Prostate gland (tissue), 2 donors: Measurements from ENCODE around the gene ZNF540.

ENCODE experiments used
- POLR2A ChIP-seq: fragments of 450-650 bp; IDR thresholded peaks from one replicate; pipeline ENCODE4 v1.6.1; 2016; ENCODE audit warnings: antibody characterized with exemption, mild to moderate bottlenecking
- POLR2AphosphoS5 ChIP-seq: sonication (generic); formaldehyde crosslinking; IDR thresholded peaks from one replicate; pipeline ENCODE4 v1.6.1; 2017; ENCODE audit warnings: antibody characterized with exemption
- TF ChIP-seq, protein P1 (sequence below), 4 experiments: fragments of 200-600 bp in 2 of 4; fragments of 450-650 bp in 2 of 4; sonication (generic) in 2 of 4; IDR thresholded peaks; 1 replicate in 3 of 4; 2 replicates in 1 of 4; pipeline ENCODE4 v1.5.1; 2016 to 2019; ENCODE audit warnings: antibody characterized with exemption in 4 of 4, mild to moderate bottlenecking in 2 of 4, moderate library complexity in 2 of 4

DNA sequence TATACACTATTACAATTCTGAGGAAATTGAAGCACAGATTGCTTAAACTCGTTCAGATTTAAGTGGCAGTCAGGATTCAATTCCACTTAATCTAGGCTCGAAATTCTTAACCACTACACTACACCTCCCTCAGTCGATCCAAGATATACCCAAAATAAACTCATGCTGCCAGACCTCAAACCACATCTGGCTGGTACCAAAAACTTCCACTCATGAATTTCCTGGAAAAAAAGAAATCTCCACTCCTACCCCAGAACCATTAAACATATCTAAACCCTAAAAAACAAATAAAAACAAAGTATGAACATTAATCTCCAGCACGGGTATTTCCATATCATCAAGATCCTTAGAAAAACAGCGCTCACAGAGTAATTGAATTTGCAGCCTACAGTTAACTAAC lies 59.4 kb downstream of the ZNF540 start:
- TF ChIP-seq, protein P1, sequence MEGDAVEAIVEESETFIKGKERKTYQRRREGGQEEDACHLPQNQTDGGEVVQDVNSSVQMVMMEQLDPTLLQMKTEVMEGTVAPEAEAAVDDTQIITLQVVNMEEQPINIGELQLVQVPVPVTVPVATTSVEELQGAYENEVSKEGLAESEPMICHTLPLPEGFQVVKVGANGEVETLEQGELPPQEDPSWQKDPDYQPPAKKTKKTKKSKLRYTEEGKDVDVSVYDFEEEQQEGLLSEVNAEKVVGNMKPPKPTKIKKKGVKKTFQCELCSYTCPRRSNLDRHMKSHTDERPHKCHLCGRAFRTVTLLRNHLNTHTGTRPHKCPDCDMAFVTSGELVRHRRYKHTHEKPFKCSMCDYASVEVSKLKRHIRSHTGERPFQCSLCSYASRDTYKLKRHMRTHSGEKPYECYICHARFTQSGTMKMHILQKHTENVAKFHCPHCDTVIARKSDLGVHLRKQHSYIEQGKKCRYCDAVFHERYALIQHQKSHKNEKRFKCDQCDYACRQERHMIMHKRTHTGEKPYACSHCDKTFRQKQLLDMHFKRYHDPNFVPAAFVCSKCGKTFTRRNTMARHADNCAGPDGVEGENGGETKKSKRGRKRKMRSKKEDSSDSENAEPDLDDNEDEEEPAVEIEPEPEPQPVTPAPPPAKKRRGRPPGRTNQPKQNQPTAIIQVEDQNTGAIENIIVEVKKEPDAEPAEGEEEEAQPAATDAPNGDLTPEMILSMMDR (IDR thresholded peaks at IDR 0.05) = no peak
- TF ChIP-seq POLR2A (no peak), POLR2AphosphoS5 (no peak)
